Mucosa of gallbladder (tissue), 1 donor: Measurements from ENCODE around the gene SGMS1. TPM values are rescaled to one million over a fixed set of nuclear protein-coding genes. Genes with fewer than 3 reads are reported as not detected.

Experiments used
- DNase-seq: peaks from one replicate; pipeline ENCODE4 v3.0.0-alpha.2; 2020; ENCODE audit warnings: low spot score
- total RNA-seq: library from RNA; stranded (reverse); gene quantifications from one replicate; pipeline ENCODE4 v1.2.1, GENCODE V29; 2021
- donor health status: DM: no; HTN: no; CAD: no.

SGMS1 gene
- total RNA-seq, 1 donor from 2014 or later, result 36.9 TPM

DNA sequence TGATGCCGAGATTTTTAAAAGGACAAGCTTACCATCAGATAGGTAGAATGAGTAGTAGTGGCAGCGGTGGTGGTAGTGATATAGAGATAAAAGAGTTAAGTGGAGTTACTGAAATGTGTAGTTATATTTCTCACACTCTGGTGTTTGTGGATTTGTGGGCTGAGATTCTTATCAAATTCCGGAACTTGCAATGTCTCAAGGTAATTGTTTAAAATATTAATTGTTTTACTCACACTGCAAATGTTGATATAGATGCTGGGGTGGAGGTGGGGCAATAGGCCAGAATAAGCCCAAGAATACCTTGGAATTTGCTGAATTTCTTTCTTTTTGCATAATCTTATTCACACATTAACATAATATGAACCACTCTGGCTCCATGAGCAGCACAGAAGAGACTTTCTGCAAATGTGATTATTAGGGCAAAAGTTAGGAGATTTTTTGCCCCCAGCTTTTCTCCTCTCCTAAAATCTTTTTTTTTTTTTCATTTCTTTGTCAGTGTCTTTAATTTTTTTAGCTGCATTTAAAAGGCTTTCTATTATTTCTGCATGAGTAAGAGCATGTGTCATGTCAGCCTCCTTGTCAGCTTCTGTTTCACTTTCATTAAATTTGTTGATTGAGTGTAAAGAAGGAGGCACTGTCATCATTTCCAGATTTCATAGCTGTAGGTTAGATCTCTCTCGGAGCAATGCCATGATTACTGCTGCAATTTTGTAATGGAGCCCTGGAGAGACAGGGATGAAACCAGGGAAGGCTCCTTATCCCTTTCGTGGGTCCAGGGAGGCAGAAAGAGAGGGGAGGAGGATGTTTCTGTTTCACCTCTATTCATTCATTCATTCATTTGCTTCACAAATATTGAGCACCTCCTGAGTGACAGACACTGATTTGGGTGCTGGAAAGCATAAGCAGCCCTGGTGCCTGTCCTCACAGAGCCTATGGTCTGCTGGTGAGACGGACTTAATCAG is 13.1 kb upstream of the SGMS1 start:
- no peak for DNase-seq

GRCh38 chr10:50635286-50635685 is 11.5 kb upstream of the SGMS1 start:
- no peak for DNase-seq

GRCh38 chr10:50634479-50634878 is 10.7 kb upstream of the SGMS1 start:
- no peak for DNase-seq

- no peak for DNase-seq
Observed at GRCh38 chr10:50631052-50631451, 7.3 kb upstream of the SGMS1 start.

DNA sequence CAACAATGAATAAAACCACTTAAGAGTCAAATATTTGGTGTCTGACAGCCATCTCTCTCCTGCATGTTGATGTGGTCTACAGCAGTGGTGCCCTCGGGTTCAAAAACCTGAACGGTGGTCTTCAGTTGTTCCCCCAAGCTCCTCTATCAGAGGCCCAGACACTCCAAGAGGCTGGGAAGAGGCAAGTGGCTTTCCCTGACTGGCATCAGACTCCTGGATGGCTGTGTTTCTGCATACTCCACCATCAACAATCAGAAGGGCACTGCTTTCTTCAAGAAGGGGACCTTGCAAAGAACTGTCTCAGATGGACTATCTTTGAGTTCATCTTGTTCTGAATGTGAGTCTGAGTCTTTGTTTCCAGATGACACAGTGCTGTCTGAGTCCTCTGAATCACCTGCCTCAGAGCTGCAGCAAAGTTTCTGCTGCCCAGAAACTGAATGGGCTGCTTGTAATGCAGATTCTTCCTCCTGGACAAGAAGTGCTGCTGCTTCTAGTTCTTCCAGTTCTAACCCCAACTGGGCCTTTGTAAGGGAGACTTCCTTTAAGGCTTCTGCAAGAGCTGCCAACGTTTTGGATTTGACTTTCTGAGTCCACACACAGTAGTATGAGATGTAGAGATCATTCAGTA is 5.9 kb upstream of the SGMS1 start:
- DNase-seq, result no peak

GRCh38 chr10:50627896-50628295 is 4.1 kb upstream of the SGMS1 start:
- no peak for DNase-seq

DNA sequence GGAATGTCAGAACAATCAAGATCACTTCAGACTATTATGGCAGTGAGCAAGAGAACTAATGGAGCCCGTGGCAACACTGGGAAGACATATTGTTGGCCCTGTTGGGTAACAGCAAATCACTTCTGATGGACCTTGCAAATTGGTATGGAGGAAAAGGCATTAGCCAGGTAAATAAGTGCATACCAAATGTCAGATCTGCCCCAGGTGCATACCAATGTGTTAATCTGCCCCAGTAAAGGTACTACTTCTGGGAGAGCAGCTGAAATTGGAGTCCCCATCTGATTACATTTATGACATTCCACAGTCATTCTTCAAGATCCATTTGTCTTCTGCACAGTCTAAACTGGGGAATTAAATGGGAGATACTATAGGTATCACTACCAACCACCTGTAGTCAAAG is 3.7 kb upstream of the SGMS1 start:
- no peak for DNase-seq

- DNase-seq, result no peak
Observed at GRCh38 chr10:50625649-50626132, 1.9 kb upstream of the SGMS1 start.

GRCh38 chr10:50624866-50625501 is 1.2 kb upstream of the SGMS1 start:
- peak; percentile 78 for DNase-seq

DNA sequence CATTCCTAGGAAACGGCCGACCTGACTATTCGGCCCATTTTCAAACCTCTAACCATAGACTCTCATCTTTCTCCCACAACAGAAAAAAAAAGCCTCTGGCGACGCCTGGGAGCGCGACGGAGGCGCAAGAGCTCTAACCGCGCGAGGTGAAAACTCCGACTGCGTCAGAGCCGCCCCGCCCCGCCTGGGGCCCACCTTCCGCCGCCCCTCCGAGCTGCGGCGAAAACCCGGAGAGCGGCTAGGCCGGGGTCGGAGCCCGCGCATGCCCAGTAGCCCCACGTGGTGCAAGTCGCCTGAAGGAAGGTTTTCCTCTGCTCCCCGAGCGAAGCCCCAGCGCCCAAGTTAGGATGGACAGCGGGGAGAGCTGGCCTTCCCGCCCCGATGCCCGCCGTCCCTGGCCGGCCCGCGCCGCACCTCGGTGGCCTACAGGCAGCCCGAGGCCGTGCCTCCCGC is 683 bp upstream of the SGMS1 start:
- DNase-seq, result peak; percentile 96

- DNase-seq, result peak; percentile 37
Observed at GRCh38 chr10:50622706-50623662, 772 bp downstream of the SGMS1 start.

GRCh38 chr10:50621968-50622705 is 1.6 kb downstream of the SGMS1 start:
- peak; percentile 96 for DNase-seq

GRCh38 chr10:50620899-50621298 is 2.9 kb downstream of the SGMS1 start:
- DNase-seq, result no peak

GRCh38 chr10:50619882-50620281 is 3.9 kb downstream of the SGMS1 start:
- no peak for DNase-seq

GRCh38 chr10:50619166-50619565 is 4.6 kb downstream of the SGMS1 start:
- DNase-seq, result no peak

DNA sequence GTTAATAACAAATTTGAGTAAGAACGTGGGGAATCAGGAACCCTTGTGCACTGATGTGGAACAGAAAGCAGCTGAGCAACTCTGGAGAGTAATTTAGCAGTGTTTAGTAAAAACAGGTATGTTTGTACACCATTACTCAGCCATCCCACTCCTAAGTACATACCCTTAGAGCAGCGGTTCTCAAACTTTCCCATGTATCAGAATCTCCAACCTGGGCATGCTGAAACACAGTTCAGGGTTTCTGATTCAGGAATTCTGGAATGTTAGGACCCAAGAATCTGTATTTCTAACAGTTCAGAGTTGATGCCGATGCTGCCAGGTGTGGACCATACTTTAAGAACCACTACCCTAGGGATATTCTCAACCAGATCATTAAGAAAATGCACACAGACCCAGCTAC is 5.1 kb downstream of the SGMS1 start:
- no peak for DNase-seq

- DNase-seq, result no peak
Observed at GRCh38 chr10:50615658-50616057, 8.1 kb downstream of the SGMS1 start.

DNA sequence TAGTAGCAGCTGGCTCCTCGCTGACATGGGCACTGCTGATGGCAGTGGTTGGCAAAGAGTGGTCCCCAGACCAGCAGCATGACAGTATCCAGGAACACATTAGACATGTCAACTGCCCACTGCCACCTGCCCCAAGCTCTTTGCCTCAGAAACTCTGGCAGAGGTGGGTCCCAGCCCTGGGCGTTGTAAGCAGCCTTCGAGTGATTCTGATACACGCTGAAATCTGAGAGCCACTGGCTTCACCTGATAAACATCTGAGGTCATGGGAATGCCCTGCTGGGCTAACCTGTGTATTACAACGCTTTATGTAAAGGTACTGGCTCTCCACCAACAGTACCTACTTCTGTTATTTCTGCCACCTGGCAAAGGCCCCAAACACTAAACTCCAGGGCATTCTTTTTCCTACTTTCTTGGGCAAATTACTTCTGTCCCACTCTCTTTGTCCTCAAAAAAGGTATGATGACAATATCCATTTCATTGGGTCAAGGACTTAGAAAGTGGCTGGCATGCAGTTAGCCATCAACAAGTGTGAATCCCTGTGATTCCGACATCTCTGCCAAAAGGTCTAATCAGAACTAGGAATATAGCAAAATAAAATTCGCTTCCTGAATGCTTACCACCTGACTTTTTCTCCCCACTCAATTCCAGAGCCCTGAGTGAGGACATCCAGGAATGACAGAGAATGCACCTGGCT is 9.2 kb downstream of the SGMS1 start:
- no peak for DNase-seq

DNA sequence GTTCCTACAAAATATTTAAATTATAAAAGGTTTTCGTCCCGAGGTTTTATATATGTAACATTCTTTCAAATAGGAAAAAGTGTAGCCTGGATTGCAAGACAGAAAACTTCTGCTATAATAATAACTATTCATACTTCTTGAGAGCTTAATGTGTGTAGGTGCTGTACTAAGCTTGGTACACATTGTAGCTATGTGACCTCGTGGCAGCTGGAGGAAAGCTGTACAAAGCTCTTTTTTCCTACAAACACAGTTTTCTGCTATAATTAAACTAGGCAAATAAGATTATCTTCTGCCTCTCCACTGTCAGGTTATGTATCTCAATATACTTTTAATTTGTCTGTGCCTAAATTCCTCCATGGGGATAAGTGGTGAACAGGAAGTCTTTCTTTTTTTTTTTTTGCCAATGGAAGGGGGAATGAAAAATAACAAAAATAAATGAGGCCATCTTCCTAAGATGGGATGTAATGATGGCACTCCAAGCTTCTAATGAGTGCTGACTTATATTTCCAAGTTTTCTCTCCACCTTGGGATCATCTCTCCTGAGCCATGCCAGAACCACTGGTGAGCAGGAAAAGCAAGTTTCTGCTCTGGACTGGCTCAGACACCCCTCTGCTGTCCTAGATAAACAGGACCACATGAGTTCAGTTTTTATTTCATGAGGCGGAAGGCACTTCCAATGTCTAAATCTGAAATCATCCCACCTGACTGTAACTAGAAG is 9.9 kb downstream of the SGMS1 start:
- DNase-seq, result no peak
